CD4-positive, alpha-beta T cell treated with Interleukin-4 for 1 hour (primary cell): ENCODE measurements around the gene IGSF9B.

Experiments used
- DNase-seq, 2 donors: peaks; one replicate each; pipeline ENCODE4 v3.0.0-alpha.2; 2020 to 2022

Gene IGSF9B

DNA sequence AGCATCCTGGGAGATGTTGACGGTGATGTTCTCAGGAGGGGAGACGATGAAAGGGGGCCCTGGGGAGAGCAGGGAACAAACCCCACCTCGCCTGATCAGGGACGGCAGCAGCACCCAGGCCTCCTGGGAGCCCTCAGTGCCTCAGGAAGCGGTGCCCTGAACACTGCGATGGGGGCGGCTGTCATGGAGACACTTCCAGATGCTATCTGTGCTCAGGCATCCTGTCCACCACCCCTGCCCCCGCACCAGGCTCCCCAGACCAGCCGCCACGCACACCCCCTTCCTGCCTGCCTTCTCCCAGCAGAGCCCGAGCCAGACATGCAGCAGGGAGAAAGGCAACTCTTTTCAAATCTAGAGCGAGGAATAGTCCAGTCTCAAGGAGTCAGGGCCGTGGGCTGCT, 20.6 kb downstream of the IGSF9B start:
- DNase-seq, result no peak

- DNase-seq, result no peak
Measured at GRCh38 chr11:133935551-133935910, 21.2 kb downstream of the IGSF9B start.

GRCh38 chr11:133934599-133935550, 21.9 kb downstream of the IGSF9B start:
- DNase-seq, result no peak

- DNase-seq, result no peak
Measured at GRCh38 chr11:133934096-133934495, 22.7 kb downstream of the IGSF9B start.

DNA sequence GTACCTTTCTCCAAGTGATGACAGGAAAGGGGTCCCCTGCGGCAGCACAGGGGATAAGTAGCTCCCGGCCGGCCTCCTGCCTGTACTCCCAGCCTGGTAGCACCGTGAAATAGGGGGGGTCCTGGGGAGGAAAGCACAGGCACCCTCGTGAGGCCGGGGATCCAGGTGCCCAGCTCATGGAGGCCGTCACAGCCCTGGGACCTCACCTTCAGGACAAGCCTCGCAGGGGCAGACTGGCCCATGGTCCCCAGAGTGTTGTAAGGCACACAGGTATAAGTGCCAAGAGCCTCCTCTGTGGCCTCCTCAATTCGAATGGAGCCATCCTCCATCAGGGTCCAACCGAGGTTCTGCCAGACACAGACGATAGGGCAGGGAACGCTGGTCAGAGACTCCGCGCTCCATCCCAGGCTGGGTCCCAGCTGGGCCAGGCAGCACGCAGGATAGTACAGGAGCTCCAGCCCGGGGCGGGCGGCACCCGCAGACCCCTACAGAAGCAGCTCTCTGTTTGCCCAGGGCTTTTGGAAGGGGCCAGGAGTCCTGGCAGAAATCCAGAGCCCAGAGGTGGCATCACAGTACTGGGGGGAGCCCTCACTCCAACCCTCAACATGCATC, 25.2 kb downstream of the IGSF9B start:
- DNase-seq, result no peak

DNA sequence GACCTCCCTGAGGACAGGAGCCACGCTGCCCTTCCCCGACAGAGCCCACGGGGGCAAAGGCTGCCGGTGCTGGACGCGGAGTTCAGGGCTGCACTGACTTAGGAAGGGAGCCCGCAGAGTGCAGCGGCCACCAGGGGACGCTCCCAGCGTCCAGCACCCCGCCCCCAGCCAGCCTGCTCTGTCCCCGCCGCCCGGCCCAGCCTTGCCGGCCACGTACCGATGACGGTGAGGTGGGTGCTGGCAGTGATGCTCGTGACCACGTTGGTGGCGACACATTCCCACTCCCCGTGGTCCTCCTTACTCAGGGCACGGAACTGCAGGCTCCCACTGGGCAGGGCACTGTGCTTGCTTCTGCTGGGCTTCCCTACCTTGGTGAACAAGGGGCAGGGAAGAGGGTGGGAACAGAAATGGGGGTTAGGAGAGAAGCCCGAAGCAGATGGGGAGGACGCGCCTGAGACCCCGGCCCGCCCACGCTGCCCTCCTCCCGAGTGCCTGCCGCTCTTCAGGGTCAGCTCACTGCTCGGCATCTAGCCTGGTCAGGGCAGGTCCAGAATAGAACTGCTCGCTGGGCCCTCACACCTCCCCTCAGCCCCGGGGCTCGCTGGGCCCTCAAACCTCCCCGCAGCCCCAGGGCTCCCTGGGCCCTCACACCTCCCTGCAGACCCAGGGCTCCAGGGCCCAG, 25.9 kb downstream of the IGSF9B start:
- DNase-seq, result no peak

DNA sequence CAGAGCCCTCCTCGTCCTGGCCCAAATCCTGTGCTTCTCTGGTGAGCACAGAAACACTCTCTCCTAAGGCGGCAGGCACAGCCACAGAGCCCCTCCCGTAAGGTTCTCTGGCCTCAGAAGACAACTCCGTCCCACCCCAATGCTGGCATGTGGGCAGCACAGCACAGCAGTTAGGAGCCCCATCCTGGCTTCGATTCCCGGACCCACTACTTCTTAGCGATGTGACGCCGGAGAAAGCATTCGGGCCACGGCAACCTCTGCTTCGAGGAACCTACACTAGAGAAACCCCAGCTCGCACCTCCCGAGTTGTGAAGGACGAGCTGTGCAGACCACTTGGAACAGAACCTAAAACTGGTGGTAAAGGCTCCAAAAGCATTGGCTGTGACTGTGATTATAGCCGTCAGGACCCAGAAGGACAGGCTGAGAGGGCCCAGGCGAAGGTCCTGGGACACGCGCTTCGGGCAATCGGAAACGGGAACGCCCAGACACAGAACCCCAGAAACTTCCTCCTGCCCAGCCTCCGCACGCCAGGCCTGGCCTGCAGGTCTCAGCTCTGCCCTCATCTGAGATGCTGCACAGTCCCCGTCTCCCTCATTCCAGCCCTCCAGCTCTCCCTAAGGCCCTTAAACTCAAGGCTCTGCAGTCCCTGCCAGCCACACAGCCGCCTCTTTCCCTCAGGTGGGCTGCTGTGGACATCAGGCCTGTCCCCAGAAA, 26.6 kb downstream of the IGSF9B start:
- DNase-seq, result no peak

- DNase-seq, result no peak
Measured at GRCh38 chr11:133929401-133930052, 27.2 kb downstream of the IGSF9B start.

DNA sequence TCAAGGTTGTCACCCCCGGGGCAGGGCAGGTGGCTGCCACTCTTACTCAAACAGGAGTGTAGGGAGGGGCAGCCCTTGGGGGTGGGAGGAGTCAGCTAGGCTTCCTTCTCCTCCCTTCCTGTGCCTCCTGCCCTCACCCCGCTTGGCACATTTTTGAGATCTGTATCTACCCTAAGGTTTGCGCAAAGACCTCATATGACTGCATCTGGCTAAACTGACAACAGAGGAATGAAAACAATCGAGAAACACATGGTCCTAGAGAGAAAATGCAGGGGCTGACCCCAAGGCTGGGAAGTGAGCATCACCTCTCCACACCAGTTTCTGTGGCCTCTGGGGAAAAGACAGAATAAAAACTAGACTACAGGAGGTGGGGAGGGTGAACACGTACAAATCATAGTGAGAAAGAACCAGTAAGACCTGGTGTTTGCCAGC, 28.1 kb downstream of the IGSF9B start:
- DNase-seq, result peak; percentile 33 to 65

GRCh38 chr11:133927690-133928627, 28.8 kb downstream of the IGSF9B start:
- peak; percentile 53 to 69 for DNase-seq

DNA sequence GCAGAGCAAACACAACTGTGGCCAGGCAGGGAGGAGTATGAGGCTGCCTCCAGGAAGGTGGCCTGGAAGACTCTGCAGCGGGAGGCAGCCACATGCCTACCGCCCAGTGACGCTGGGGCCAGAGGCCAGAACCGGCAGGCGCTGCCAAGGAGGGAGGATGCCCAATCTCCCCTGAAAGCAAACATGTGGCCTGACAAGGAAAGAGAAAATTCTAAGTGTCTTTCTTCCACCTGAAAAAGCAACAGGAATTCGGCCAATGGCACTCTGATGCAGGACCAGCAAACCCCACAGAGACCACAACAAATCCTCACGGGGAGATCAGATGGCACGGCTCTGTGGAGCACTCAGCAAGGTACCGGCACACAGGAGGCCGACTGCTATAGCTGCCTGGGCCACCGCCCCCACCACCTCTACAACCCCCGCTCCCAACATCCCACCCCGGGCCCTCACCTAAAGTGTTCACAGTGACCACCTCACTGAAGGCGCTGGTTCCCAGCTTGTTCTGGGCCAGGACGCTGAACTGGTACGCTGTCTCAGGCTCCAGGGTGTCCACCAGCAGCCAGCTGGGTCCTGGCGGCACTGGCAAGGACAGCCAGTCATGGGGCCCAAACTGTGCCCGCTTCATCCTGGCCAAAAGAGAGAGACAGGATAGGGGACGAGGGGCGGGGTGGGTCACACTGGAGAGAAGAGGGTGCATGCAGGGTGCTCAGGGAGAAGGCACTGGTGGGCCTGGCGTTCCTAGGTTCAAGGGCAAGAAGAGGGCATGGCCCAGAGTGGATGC, 30.1 kb downstream of the IGSF9B start:
- DNase-seq, result no peak

DNA sequence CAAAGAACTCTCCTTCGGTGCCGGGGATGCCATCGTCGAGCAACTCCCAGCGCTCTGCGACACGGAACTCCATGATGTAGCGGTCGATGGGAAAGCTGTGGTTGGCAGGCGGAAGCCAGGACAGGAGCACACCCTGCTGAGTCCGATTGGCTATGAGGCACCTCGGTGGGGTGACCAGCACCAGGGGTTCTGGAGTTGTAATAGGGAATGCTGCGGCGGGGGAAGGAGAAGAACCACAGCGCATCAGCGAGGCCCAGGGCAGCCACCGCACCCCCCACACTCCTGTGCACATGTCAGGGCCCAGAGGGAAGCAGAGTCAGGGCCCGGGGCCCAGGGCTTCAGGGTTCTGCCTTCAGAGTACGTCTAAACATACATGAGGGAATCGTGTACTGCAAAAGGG, 31.0 kb downstream of the IGSF9B start:
- no peak for DNase-seq

- no peak for DNase-seq
Measured at GRCh38 chr11:133924661-133925060, 32.1 kb downstream of the IGSF9B start.

DNA sequence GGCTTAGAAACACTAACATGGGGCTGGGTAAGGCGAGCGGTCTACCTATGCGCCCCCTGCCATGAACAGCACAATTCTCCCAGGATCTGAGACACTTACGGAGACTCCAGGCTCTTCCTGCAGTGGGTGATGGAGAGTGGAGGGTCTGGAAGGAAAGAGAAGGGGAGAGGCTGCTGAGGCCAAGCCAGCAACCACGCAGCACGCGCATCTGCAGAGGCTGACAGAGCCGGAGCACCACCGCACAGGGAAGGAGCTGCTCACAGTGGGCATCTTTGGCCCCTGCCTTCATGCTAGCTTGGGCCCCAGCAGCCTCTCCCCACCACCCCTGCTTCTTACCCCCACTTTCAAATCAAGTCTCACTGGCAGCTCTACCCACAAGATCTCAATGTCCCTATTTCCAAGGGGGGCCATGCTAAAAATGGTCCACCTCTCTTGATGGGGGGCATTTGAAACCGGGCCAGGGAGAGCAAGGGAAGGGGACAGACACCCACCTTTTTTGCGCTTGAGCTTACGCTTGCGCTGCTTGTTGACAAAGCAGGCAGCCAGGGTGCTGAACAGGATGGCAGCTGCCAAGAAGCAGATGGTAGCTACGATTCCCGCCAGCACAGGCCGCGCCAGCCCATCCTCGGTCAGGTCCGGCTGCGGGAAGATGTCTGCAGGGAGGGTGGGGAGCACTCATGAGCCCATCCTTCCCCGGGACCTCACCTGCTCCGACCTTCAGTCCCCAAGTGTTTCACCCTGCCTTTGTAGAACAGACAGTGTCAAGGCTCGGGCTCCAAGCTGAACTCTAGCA, 34.5 kb downstream of the IGSF9B start:
- DNase-seq, result no peak

GRCh38 chr11:133921513-133921912, 35.3 kb downstream of the IGSF9B start:
- DNase-seq, result no peak

DNA sequence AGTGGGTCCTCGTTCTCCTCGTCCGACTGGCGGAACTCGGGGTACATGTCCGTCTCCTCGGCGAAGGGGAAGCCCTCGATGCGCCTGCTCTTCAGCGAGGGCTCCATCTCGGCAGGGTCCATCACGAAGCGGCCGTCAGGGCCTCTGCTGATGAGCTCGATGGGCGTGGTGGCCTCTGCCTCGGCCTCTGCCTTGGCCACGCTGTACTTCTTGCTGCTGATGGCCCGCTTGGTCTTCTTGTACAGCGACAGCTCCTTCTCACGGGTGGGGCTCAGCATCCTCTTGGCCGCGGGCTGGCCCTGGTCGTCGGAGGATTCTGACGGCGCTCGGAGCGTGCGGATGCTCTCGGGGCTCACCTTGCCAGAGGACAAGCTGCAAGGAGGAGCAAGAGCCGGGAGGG, 35.7 kb downstream of the IGSF9B start:
- no peak for DNase-seq

- no peak for DNase-seq
Measured at GRCh38 chr11:133920109-133920990, 36.4 kb downstream of the IGSF9B start.

GRCh38 chr11:133919330-133920108, 37.2 kb downstream of the IGSF9B start:
- no peak for DNase-seq
